Measurements from ENCODE around the gene KIF26B.

GRCh38 chr1:245458234-245458633 is 303.4 kb downstream of the KIF26B start:
- TF ChIP-seq CTCF (IDR thresholded peaks at IDR 0.05) (no peak), POLR2A (IDR thresholded peaks at IDR 0.05) (no peak)
